PC-9 (cell line): ENCODE data around the gene CRY1. TPM values are rescaled to one million over a fixed set of nuclear protein-coding genes. Genes with fewer than 3 reads are reported as not detected.
"Not testable (repeated sequence)": the region's sequence is repeated elsewhere in the genome, so short reads cannot be mapped to it uniquely, and the experiment has no call there.

Experiments
- BruUV-seq: library from RNA; stranded (reverse); fragments of 400-500 nt; replicated peaks from 2 replicates; lab custom pipeline; 2021; lab: Mats Ljungman, UMichigan
- CTCF ChIA-PET: fragments of 300-600 bp; sonication (Branson Sonifier 250); formaldehyde crosslinking; loops from one replicate; lab custom pipeline; 2022; ENCODE audit warnings: antibody characterized with exemption; lab: Charles Lee
- POLR2A ChIA-PET: fragments of 300-600 bp; sonication (Branson Sonifier 250); formaldehyde crosslinking; loops from one replicate; lab custom pipeline; 2022; ENCODE audit warnings: antibody characterized with exemption; ENCODE audit not compliant: unreplicated experiment; lab: Charles Lee
- DNase-seq, 2 experiments: peaks; one replicate each; pipeline versions ENCODE4 v3.0.0 to v3.0.0-alpha.2; 2015 to 2022; ENCODE audit warnings: mixed read lengths in 1 of 2
- H2AFZ ChIP-seq: fragments of 200-600 bp; sonication (generic); 2 replicates; pipeline ENCODE4 v1.8.1; 2017; ENCODE audit warnings: antibody characterized with exemption
- H3F3A ChIP-seq: fragments of 200-600 bp; sonication (generic); 2 replicates; pipeline ENCODE4 v1.8.1; 2017; ENCODE audit warnings: antibody characterized with exemption, mild to moderate bottlenecking, low read depth; ENCODE audit not compliant: insufficient read depth
- H3K27ac ChIP-seq: fragments of 200-600 bp; sonication (generic); 2 replicates; pipeline ENCODE4 v1.6.1; 2016; ENCODE audit warnings: mixed run types
- H3K27me3 ChIP-seq: fragments of 200-600 bp; sonication (generic); 2 replicates; pipeline ENCODE4 v1.6.1; 2016; ENCODE audit warnings: low read depth, mixed run types; ENCODE audit not compliant: insufficient read depth
- H3K36me3 ChIP-seq: fragments of 200-600 bp; sonication (generic); 2 replicates; pipeline ENCODE4 v1.6.1; 2016; ENCODE audit warnings: low read depth, mixed run types
- H3K4me1 ChIP-seq: fragments of 200-600 bp; sonication (generic); replicated peaks from 2 replicates; pipeline ENCODE4 v1.6.1; 2016; ENCODE audit warnings: mixed run types; ENCODE audit not compliant: insufficient read depth
- H3K4me2 ChIP-seq: fragments of 200-600 bp; sonication (generic); 2 replicates; pipeline ENCODE4 v1.6.1; 2017; ENCODE audit warnings: mixed run types
- H3K4me3 ChIP-seq: fragments of 200-600 bp; sonication (generic); 2 replicates; pipeline ENCODE4 v1.6.1; 2016; ENCODE audit warnings: mixed run types
- H3K79me2 ChIP-seq: fragments of 200-600 bp; sonication (generic); 2 replicates; pipeline ENCODE4 v1.6.1; 2017; ENCODE audit warnings: low read depth, mixed run types
- H3K9me2 ChIP-seq: fragments of 200-600 bp; sonication (generic); 2 replicates; pipeline ENCODE4 v1.8.1; 2017; ENCODE audit warnings: mild to moderate bottlenecking; ENCODE audit not compliant: insufficient read depth
- H3K9me3 ChIP-seq: fragments of 200-600 bp; sonication (generic); 2 replicates; pipeline ENCODE4 v1.8.1; 2016; ENCODE audit warnings: low read depth; ENCODE audit not compliant: insufficient read depth
- H4K20me1 ChIP-seq: fragments of 200-600 bp; sonication (generic); 2 replicates; pipeline ENCODE4 v1.8.1; 2017; ENCODE audit not compliant: insufficient read depth
- EZH2 ChIP-seq: fragments of 200-600 bp; sonication (generic); IDR thresholded peaks from 2 replicates; pipeline ENCODE4 v1.8.0; 2017; ENCODE audit warnings: antibody characterized with exemption, low read depth
- intact Hi-C: fragments of 100-400 bp; cut with micrococcal nuclease; formaldehyde crosslinking; loops from one replicate; pipeline ENCODE4 v1.10.0; 2022; ENCODE audit not compliant: unreplicated experiment
- total RNA-seq: library from RNA; stranded (reverse); gene quantifications from 2 replicates; pipeline ENCODE4 v1.2.3, GENCODE V29; 2021
- TF ChIP-seq, protein P1 (sequence below): fragments of 200-600 bp; sonication (generic); conservative IDR thresholded peaks from 2 replicates; pipeline ENCODE4 v1.6.1; 2017; ENCODE audit warnings: mixed run types, antibody characterized with exemption, mild to moderate bottlenecking, moderate library complexity

Gene CRY1
- total RNA-seq, 1 experiment from 2014 or later: 18.1 TPM

DNA sequence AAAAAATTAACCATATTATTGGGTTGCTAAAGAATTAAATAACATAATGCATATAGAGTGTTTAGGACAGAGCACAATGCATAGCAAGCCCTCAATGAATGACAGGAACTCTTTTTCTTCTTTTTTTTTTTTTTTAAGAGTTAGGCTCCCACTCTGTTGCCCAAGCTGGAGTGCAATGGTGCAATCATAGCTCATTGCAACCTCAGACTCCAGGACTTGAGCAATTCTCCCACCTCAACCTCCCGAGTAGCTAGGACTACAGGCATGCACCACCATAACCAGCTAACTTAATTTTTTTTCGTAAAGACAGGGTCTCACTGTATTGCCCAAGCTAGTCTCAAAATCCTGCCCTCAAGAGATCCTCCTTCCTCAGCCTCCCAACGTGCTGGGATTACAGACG lies 85.9 kb downstream of the CRY1 start:
- Histone ChIP-seq H3F3A (0 out of 2 replicates have a peak, but pooled peaks cover 4% of the 10 kb centered on the region), H3K79me2 (no peaks in the 10 kb centered on the region), H3K4me1 (no peaks in the 10 kb centered on the region), H3K27me3 (no peaks in the 10 kb centered on the region), H3K9me2 (no peaks in the 10 kb centered on the region), H3K4me3 (no peak overlapping the region), H3K4me2 (no peak overlapping the region), H2AFZ (no peak overlapping the region), H3K9me3 (no peaks in the 10 kb centered on the region), H3K36me3 (no peaks in the 10 kb centered on the region; the same call in 1 of the 2 replicates), H3K27ac (no peak overlapping the region), H4K20me1 (no peaks in the 10 kb centered on the region)
- POLR2A ChIA-PET: no interaction called here
- CTCF ChIA-PET: no interaction called here
- no TSS peak for BruUV-seq
- TF ChIP-seq, protein P1, sequence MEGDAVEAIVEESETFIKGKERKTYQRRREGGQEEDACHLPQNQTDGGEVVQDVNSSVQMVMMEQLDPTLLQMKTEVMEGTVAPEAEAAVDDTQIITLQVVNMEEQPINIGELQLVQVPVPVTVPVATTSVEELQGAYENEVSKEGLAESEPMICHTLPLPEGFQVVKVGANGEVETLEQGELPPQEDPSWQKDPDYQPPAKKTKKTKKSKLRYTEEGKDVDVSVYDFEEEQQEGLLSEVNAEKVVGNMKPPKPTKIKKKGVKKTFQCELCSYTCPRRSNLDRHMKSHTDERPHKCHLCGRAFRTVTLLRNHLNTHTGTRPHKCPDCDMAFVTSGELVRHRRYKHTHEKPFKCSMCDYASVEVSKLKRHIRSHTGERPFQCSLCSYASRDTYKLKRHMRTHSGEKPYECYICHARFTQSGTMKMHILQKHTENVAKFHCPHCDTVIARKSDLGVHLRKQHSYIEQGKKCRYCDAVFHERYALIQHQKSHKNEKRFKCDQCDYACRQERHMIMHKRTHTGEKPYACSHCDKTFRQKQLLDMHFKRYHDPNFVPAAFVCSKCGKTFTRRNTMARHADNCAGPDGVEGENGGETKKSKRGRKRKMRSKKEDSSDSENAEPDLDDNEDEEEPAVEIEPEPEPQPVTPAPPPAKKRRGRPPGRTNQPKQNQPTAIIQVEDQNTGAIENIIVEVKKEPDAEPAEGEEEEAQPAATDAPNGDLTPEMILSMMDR: no peak
- TF ChIP-seq EZH2: no peak
- DNase-seq: no peak
- intact Hi-C loops: no loop called here

DNA sequence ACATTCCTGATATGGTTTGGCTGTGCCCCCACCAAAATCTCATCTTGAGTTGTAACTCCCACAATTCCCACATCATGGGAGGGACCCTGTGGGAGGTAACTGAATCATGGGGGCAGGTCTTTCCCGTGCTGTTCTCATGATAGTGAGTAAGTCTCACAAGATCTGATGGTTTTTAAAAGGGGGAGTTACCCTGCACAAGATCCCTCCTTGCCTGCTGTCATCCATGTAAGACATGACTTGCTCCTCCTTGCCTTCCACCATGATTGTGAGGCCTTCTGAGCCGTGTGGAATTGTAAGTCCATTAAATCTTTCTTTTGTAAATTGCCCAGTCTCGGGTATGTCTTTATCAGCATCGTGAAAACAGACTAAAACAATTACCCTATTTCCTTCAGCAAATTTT lies 90.7 kb downstream of the CRY1 start:
- POLR2A ChIA-PET: interaction anchor here (0.6 kb wide), 1 partner anchor 123 kb away, joined by 6 read pairs; no protein-coding TSS in a partner anchor
- H3K4me2 ChIP-seq, H3K79me2 ChIP-seq, H2AFZ ChIP-seq, H3K27ac ChIP-seq, H3K9me3 ChIP-seq, H3K4me1 ChIP-seq, BruUV-seq, H4K20me1 ChIP-seq, CTCF ChIA-PET, H3K9me2 ChIP-seq, DNase-seq, H3K36me3 ChIP-seq, H3F3A ChIP-seq, intact Hi-C loops, H3K27me3 ChIP-seq, H3K4me3 ChIP-seq: not testable (repeated sequence)

DNA sequence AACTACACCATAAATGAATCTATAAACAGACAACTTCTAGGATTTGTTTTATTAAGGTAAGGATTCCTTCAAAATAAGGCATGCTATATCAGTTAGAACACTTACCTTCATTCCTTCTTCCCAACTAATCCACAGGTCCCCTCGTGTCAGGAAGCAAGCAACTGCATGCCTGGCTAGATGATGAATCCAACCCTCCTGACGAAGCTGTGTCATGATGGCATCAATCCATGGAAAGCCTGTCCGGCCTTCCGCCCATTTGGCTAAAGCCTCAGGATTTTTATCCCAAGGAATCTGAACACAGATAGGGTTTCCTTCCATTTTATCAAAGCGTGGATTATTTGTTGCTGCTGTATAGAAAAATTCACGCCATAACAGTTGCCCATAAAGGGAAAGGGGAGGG lies 93.9 kb downstream of the CRY1 start:
- no peak overlapping the region for H3K4me3 ChIP-seq
- H2AFZ ChIP-seq: no peak overlapping the region
- H3K27me3 ChIP-seq: no peaks in the 10 kb centered on the region
- no peaks in the 10 kb centered on the region for H4K20me1 ChIP-seq
- POLR2A ChIA-PET: no interaction called here
- H3K9me3 ChIP-seq: no peaks in the 10 kb centered on the region
- CTCF ChIA-PET: no interaction called here
- no peaks in the 10 kb centered on the region for H3K79me2 ChIP-seq
- no peak overlapping the region for H3K27ac ChIP-seq
- no peaks in the 10 kb centered on the region for H3K4me1 ChIP-seq
- no peak for TF ChIP-seq EZH2
- TF ChIP-seq, protein P1: no peak
- no peak for DNase-seq
- no peaks in the 10 kb centered on the region for H3F3A ChIP-seq
- H3K4me2 ChIP-seq: no peak overlapping the region
- intact Hi-C loops: no loop called here
- H3K9me2 ChIP-seq: no peaks in the 10 kb centered on the region
- peaks cover 7% of the 10 kb centered on the region; the same call in 1 of the 2 replicates for H3K36me3 ChIP-seq
- no TSS peak for BruUV-seq

DNA sequence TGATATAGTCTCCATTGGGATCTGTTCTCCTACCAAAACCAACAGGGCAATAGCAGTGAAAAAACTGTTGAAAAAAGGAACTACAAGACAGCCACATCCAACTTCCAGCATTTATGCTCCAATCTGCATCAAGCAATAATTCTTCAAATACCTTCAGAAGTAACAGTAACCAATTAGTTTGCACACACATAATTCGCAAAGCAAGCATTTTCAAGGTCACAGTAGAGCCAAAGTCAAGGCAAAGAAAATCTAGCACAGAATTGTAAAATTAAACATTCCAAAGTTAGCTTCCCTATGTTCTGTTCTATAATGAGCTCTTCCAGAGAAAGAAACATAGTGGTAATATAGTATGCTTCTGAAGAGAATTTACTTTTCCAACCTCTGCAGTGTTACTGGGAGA lies 95.4 kb downstream of the CRY1 start:
- H3K9me2 ChIP-seq: no peaks in the 10 kb centered on the region
- DNase-seq: no peak
- no peaks in the 10 kb centered on the region for H3K79me2 ChIP-seq
- H3K9me3 ChIP-seq: no peaks in the 10 kb centered on the region
- H3K27me3 ChIP-seq: no peaks in the 10 kb centered on the region
- no peaks in the 10 kb centered on the region for H4K20me1 ChIP-seq
- BruUV-seq: no TSS peak
- H3K36me3 ChIP-seq: peaks cover 7% of the 10 kb centered on the region; the same call in 1 of the 2 replicates
- H3K4me2 ChIP-seq: no peak overlapping the region
- POLR2A ChIA-PET: interaction anchor here (0.6 to 0.8 kb wide), 2 partner anchors 117 to 704 kb away, joined by 4 to 6 read pairs; no protein-coding TSS in a partner anchor
- H2AFZ ChIP-seq: no peak overlapping the region
- no peak overlapping the region for H3K4me3 ChIP-seq
- H3K4me1 ChIP-seq: no peaks in the 10 kb centered on the region
- TF ChIP-seq, protein P1: no peak
- no peak for TF ChIP-seq EZH2
- intact Hi-C loops: no loop called here
- H3F3A ChIP-seq: no peaks in the 10 kb centered on the region
- CTCF ChIA-PET: no interaction called here
- no peak overlapping the region for H3K27ac ChIP-seq

DNA sequence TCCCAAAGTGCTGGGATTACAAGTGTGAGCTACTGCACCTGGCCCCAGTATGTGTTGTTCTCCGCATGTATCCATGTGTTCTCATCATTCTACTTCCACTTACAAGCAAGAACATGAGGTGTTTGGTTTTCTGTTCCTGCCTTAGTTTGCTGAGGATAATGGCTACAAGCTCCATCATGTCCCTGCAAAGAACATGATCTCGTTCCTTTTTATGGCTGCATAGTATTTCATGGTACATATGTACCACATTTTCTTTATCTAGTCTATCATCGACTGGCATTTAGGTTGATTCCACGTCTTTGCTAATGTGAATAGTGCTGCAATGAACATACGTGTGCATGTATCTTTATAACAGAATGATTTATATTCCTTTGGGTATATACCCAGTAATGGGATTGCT lies 97.2 kb downstream of the CRY1 start:
- H3K79me2 ChIP-seq, H3K9me3 ChIP-seq, intact Hi-C loops, H3K27ac ChIP-seq, H3K4me2 ChIP-seq, DNase-seq, H3F3A ChIP-seq, H3K9me2 ChIP-seq, H4K20me1 ChIP-seq, POLR2A ChIA-PET, H3K4me1 ChIP-seq, H3K36me3 ChIP-seq, H2AFZ ChIP-seq, H3K27me3 ChIP-seq, CTCF ChIA-PET, BruUV-seq, H3K4me3 ChIP-seq: not testable (repeated sequence)
